Mucosa of rectum (tissue), 2 donors: ENCODE results near the gene VSIG4.
"Not testable (repeated sequence)": the region's sequence is repeated elsewhere in the genome, so short reads cannot be mapped to it uniquely, and the experiment has no call there.

Source experiments
- H3K27ac ChIP-seq, 2 donors: one replicate each; pipeline ENCODE4 v1.7.0; 2013; ENCODE audit warnings: inconsistent platforms in 2 of 2, low read depth in 2 of 2, low read length in 2 of 2
- H3K27me3 ChIP-seq, 2 donors: one replicate each; pipeline ENCODE4 v1.7.0; 2013; ENCODE audit warnings: low read length in 2 of 2; ENCODE audit not compliant: control insufficient read depth in 2 of 2, insufficient read depth in 2 of 2
- H3K36me3 ChIP-seq, 2 donors: one replicate each; pipeline ENCODE4 v1.7.0; 2013; ENCODE audit warnings: low read length in 2 of 2; ENCODE audit not compliant: control insufficient read depth in 2 of 2, insufficient read depth in 2 of 2
- H3K4me1 ChIP-seq, 2 donors: one replicate each; pipeline ENCODE4 v1.7.0; 2013; ENCODE audit warnings: low read length in 2 of 2, mild to moderate bottlenecking in 1 of 2; ENCODE audit not compliant: control insufficient read depth in 2 of 2, insufficient read depth in 2 of 2
- H3K4me3 ChIP-seq, 2 donors: one replicate each; pipeline ENCODE4 v1.7.0; 2013; ENCODE audit warnings: low read length in 2 of 2
- H3K9ac ChIP-seq, 2 donors: one replicate each; pipeline ENCODE4 v1.7.0; 2013; ENCODE audit warnings: low read length in 2 of 2, low read depth in 1 of 2, mild to moderate bottlenecking in 1 of 2
- H3K9me3 ChIP-seq, 2 donors: one replicate each; pipeline ENCODE4 v1.7.0; 2013; ENCODE audit warnings: low read length in 2 of 2; ENCODE audit not compliant: control insufficient read depth in 2 of 2
- donor health status: healthy.
- donor health status: Normal muscosa, but diverticular disease.

VSIG4 gene, protein sequence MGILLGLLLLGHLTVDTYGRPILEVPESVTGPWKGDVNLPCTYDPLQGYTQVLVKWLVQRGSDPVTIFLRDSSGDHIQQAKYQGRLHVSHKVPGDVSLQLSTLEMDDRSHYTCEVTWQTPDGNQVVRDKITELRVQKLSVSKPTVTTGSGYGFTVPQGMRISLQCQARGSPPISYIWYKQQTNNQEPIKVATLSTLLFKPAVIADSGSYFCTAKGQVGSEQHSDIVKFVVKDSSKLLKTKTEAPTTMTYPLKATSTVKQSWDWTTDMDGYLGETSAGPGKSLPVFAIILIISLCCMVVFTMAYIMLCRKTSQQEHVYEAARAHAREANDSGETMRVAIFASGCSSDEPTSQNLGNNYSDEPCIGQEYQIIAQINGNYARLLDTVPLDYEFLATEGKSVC

DNA sequence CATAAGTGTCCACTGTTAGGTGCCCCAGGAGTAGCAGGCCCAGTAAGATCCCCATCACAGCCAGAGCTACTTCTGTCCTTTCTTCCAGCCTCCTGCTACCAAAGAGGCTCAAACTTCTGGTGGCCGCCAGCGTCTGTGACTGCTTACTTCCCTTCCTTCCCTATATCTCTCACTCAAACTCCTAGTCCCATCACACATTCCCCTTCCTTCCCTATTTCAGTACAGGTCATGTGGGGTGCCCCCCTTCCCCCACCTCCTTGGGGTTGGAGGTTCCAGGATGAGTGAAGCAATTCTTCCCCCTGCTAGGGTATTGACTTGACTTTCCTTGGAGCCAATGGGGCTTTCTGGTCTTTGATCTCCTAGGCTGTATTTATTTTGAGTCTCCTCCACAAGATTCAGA lies at the start of gene VSIG4:
VSIG4 (minus strand) TSS at position 137 of the 400 bp plus-strand sequence; CDS start at position 55, 82 bp downstream.
- Histone ChIP-seq H3K27me3 (peaks cover 2 to 4% of the 10 kb centered on the region in 2 donors), H3K9ac (no peak within 1 kb of the TSS), H3K36me3 (no peaks in the 10 kb centered on the region), H3K27ac (peak within 1 kb of the TSS in 1 of 2 donors; percentile 21), H3K4me1 (peaks cover 3 to 4% of the 10 kb centered on the region in 2 donors), H3K9me3 (no peaks in the 10 kb centered on the region), H3K4me3 (no peak within 1 kb of the TSS)

DNA sequence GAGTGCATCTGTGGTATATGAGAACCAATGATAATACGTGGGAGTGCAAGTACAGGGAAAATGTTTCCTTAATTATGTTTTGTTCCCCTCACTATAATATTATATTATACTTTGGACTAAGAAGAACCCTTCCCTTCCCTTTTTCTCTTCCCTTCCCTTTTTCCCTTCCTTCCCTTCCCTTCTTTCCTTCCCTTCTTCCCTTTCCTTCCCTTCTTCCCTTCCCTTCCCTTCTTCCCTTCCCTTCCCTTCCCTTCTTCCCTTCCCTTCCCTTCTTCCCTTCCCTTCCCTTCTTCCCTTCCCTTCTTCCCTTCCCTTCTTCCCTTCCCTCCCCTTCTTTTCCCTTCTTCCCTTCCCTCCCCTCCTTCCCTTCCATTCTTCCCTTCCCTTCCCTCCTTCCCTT lies 36.9 kb upstream of the VSIG4 start:
- no peaks in the 10 kb centered on the region for H3K36me3 ChIP-seq
- peaks cover 0 to 5% of the 10 kb centered on the region in 2 donors for H3K27me3 ChIP-seq
- H3K27ac ChIP-seq: no peak overlapping the region
- H3K9me3 ChIP-seq: no peaks in the 10 kb centered on the region
- no peak overlapping the region for H3K4me3 ChIP-seq
- no peak overlapping the region for H3K9ac ChIP-seq
- H3K4me1 ChIP-seq: no peaks in the 10 kb centered on the region

DNA sequence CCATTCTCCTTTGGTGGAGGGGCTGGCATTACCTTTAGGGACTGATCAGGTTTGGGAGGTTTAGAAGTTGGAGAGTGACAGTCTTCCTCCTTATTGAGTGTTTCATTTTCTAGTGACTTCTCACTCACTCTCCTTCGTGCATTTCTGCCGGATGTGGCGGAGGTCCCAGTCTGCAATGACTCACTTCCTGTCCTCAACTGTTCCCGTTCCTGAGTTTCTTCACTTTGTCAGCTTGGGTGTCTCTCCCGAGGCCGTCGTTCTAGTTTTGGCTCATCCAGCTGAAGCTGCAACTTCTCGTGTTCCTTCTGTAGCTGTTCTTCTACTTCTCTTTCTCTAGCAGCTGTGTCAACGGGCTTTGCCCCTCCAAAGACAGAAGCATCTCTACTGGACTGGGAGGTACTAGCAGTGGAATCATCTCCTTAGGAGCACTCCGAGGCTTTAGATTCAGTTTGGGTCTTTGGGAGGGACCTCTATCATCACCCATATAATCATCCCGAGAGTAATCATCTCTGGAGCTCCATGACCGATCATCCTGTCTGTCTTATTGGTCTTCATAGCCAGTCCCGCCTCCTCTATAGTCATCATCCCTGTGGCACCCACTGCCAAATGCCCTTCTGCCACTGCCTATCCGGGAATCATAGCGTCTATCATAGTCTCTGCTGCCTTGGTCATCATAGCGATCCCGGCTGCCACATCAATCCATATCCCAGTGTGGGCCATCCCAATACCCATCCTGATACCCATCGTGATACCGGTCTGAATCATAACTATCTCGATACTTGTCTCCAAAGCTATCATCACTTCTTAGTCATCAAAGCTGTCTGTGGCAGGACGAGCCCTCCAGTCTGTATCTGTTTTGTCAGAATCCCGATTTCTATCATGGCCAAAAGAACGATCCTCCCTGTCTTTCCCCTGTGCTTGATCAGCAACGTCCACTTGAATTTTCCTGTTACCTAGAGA lies 35.3 kb upstream of the VSIG4 start:
- H3K27me3 ChIP-seq: peaks cover 0 to 5% of the 10 kb centered on the region in 2 donors
- no peak overlapping the region for H3K9ac ChIP-seq
- H3K36me3 ChIP-seq: no peaks in the 10 kb centered on the region
- no peaks in the 10 kb centered on the region for H3K9me3 ChIP-seq
- H3K4me1 ChIP-seq: no peaks in the 10 kb centered on the region
- H3K4me3 ChIP-seq: peak overlapping the region in 1 of 2 donors; percentile 33
- H3K27ac ChIP-seq: peak overlapping the region in 1 of 2 donors; percentile 49

DNA sequence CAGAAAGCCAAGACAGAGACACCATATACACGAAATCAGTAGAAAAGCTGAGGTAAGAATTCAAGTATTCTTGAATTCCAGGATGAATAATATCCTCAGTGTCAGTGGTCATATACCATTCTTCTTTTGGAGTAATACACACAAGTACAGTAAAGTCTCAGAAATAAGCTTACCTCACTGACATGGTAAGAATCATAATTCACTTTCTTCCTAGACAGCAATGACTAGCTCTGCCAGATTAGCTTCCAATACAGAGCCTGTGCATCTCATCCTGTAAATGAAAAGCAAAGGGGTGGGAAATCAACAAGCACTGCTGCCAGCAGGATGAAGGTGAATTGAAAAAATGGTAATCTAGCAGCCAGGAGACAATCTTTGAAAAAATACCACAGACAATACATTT lies 31.2 kb upstream of the VSIG4 start:
- H3K4me3 ChIP-seq: no peak overlapping the region
- no peak overlapping the region for H3K9ac ChIP-seq
- H3K27me3 ChIP-seq: peaks cover 0 to 5% of the 10 kb centered on the region in 2 donors
- H3K27ac ChIP-seq: no peak overlapping the region
- H3K9me3 ChIP-seq: no peaks in the 10 kb centered on the region
- no peaks in the 10 kb centered on the region for H3K4me1 ChIP-seq
- H3K36me3 ChIP-seq: no peaks in the 10 kb centered on the region

DNA sequence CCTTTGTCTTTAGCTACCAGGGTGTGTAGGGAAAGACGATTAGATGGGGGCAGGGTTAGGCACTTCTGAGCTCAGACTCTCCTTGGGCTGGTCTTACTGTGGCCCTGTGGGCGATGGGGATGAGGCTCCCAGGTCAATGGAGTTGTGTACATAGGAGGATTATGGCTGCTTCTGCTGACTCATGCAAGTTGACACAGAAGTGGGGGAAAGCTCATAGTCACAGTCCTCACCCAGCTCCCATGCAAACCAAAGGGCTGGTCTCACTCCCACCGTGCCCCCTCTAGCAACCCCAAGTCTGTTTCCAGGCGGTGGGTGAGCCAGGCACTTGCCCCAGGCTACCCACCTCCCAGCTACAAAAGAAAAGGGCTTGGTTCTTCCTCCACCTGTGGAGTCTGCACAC lies 24.4 kb upstream of the VSIG4 start:
- H3K36me3 ChIP-seq: no peaks in the 10 kb centered on the region
- H3K9ac ChIP-seq: no peak overlapping the region
- H3K4me3 ChIP-seq: no peak overlapping the region
- no peaks in the 10 kb centered on the region for H3K9me3 ChIP-seq
- no peak overlapping the region for H3K27ac ChIP-seq
- no peaks in the 10 kb centered on the region for H3K4me1 ChIP-seq
- H3K27me3 ChIP-seq: peaks cover 3 to 5% of the 10 kb centered on the region in 2 donors

DNA sequence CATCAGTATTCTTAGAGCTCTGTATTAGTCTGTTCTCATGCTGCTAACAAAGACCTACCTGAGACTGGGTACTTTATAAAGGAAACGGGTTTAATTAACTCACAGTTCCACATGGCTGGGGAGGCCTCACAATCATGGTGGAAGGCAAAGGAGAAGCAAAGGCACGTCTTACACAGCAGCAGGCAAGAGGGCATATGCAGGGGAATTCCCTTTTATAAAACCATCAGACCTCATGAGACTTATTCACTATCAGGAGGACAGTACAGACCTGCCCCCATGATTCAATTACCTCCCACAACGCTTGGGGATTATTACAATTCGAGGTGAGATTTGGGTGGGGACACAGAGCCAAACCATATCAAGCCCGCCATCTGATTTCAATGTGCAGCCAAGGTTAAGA lies 17.1 kb upstream of the VSIG4 start:
- not testable (repeated sequence) for H3K27me3 ChIP-seq, H3K9ac ChIP-seq, H3K36me3 ChIP-seq, H3K4me1 ChIP-seq, H3K4me3 ChIP-seq, H3K9me3 ChIP-seq, H3K27ac ChIP-seq

DNA sequence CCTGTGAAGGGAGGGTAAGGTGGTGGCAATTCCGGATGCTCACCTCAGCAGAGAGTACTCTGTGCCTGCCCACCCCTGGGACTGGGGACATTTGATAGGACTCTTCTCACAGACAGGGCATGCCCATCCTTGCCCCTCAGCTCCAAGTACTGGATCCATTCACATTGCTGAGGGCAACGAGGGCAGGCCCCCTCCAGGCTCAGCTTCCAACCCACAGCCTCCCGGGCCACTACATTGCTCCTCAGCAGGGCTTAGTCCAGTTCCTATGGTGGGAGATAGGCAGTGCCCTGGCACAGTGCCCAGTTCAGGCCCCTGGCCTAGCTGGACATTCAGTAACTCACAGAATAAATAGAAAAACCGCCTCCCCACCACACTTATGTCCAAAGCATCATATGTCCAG lies 15.1 kb upstream of the VSIG4 start:
- Histone ChIP-seq H3K4me1 (peaks cover 0 to 3% of the 10 kb centered on the region in 2 donors), H3K36me3 (no peaks in the 10 kb centered on the region), H3K27me3 (no peaks in the 10 kb centered on the region), H3K9ac (no peak overlapping the region), H3K4me3 (no peak overlapping the region), H3K27ac (no peak overlapping the region), H3K9me3 (no peaks in the 10 kb centered on the region)

DNA sequence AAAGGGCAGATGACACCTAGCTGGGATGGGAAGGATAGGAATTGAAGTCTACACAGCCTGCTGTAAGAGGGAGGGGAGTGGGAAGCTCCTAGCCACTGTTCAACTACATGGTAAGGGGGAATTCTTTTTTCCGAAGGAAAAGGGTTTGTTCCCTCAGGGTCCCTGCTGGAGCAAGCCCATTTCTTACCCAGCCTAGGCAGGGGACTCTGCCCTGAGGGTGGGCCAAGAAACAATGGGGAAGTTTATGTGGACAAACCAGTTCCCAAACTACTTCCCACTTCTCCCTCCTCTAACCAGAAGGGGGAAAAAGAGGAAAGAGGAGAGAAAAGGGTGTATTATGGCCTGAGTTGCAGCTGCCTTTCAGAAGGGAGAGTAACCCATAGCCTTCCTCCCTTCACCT lies 13.5 kb upstream of the VSIG4 start:
- no peak overlapping the region for H3K4me3 ChIP-seq
- no peak overlapping the region for H3K27ac ChIP-seq
- no peaks in the 10 kb centered on the region for H3K9me3 ChIP-seq
- H3K27me3 ChIP-seq: no peaks in the 10 kb centered on the region
- no peak overlapping the region for H3K9ac ChIP-seq
- H3K4me1 ChIP-seq: peaks cover 0 to 3% of the 10 kb centered on the region in 2 donors
- H3K36me3 ChIP-seq: no peaks in the 10 kb centered on the region

DNA sequence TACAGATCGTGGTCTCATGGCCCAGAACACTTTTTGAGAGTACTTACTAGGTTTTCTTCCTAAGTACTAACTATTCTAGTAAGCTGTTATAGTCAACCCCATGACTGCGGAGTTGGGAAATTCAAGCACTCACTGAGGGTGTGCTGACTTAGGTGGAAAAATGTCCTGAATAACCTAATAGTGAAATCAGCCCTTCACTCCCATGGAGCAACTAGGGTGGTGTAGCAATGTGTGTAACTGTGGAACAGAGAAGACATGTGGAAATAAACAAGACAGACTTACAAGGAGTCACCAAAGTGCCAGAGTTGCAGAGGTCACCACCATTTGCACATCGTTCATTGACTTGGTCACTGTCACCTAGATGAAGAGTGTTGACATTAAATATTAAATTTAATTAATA lies 12.1 kb upstream of the VSIG4 start:
- no peaks in the 10 kb centered on the region for H3K9me3 ChIP-seq
- no peak overlapping the region for H3K4me3 ChIP-seq
- H3K9ac ChIP-seq: no peak overlapping the region
- no peak overlapping the region for H3K27ac ChIP-seq
- peaks cover 0 to 3% of the 10 kb centered on the region in 2 donors for H3K4me1 ChIP-seq
- no peaks in the 10 kb centered on the region for H3K36me3 ChIP-seq
- no peaks in the 10 kb centered on the region for H3K27me3 ChIP-seq

DNA sequence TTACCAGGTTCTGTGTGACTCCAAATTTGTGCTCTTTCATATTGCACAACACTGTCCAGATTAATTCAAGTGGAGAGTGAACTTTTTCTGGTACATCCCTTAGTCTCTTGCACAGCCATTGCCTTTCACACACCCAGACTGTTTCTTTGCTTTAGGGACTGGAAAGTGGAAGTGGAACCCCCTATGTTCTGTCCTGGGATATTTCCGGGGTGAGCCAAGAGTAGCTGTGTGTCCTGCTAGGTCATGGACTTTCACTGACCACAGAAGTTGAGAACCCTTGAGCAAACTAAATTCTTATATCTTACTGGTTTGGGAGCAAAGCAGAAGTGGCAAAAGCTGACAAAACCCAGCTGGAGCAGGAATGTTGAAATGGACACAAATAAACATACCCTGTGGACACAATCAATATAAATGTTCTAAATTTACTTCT lies 10.3 kb upstream of the VSIG4 start:
- no peak overlapping the region for H3K9ac ChIP-seq
- H3K27me3 ChIP-seq: no peaks in the 10 kb centered on the region
- no peak overlapping the region for H3K4me3 ChIP-seq
- no peaks in the 10 kb centered on the region for H3K9me3 ChIP-seq
- peaks cover 0 to 3% of the 10 kb centered on the region in 2 donors for H3K4me1 ChIP-seq
- no peaks in the 10 kb centered on the region for H3K36me3 ChIP-seq
- H3K27ac ChIP-seq: no peak overlapping the region
